ENCODE measurements around the gene CARD11. TPM values are rescaled to one million over a fixed set of nuclear protein-coding genes. Genes with fewer than 3 reads are reported as not detected.
A peak's percentile ranks its signal among the peaks of the same experiment; 100 is the strongest.

The CARD11 gene
- total RNA-seq, 1 donor from 2014 or later = 9.3 TPM

DNA sequence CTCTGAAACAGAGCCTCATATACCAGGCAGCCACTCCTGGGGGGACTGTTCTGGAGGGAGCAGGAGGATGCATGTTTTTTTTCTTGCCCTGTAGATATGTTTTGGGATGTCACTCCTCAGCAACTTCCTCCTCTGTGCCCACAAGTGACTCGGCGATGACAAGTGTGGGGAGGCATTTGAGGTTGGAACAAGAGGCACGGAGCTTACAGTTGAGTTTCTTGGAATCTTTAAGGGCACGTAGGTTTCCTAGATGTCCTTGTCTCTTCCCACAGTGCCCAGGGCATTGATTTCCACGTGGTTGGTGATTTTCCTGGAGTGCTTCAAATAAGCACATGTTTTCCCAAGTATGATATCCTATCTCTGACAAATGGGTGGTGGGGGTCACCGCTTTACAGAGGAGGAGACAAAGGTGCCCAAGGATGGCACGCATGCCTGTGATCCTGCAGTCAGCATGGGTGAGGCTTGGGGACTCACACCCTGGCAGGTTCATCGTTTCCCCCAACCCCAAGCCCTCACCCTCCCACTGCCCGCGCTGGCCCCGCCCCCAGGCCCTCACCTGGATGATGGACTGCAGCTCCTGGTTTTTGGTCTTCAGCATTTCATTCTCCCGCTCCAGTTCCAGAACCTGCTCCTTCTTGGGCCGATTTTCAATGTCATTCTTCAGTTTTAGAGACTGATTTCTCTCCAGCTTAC is 104.3 kb downstream of the CARD11 start:
- no peaks in the 10 kb centered on the region for H3K27me3 Mint-ChIP-seq (ENCODE audit: low read depth)
- no peaks in the 10 kb centered on the region for H3K9me3 Mint-ChIP-seq
- H3K27ac Mint-ChIP-seq = no peak overlapping the region
- TF ChIP-seq, protein P1, sequence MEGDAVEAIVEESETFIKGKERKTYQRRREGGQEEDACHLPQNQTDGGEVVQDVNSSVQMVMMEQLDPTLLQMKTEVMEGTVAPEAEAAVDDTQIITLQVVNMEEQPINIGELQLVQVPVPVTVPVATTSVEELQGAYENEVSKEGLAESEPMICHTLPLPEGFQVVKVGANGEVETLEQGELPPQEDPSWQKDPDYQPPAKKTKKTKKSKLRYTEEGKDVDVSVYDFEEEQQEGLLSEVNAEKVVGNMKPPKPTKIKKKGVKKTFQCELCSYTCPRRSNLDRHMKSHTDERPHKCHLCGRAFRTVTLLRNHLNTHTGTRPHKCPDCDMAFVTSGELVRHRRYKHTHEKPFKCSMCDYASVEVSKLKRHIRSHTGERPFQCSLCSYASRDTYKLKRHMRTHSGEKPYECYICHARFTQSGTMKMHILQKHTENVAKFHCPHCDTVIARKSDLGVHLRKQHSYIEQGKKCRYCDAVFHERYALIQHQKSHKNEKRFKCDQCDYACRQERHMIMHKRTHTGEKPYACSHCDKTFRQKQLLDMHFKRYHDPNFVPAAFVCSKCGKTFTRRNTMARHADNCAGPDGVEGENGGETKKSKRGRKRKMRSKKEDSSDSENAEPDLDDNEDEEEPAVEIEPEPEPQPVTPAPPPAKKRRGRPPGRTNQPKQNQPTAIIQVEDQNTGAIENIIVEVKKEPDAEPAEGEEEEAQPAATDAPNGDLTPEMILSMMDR (IDR thresholded peaks at IDR 0.05; ENCODE audit: unreplicated experiment) = no peak
- peak in 1 of 2 experiments; percentile 34 for DNase-seq (ENCODE audit: low spot score in 2 of 2, unreplicated experiment in 2 of 2)
- no peak overlapping the region for H3K4me3 Mint-ChIP-seq
- no peaks in the 10 kb centered on the region for H3K4me1 Mint-ChIP-seq
- H3K36me3 Mint-ChIP-seq = no peaks in the 10 kb centered on the region

DNA sequence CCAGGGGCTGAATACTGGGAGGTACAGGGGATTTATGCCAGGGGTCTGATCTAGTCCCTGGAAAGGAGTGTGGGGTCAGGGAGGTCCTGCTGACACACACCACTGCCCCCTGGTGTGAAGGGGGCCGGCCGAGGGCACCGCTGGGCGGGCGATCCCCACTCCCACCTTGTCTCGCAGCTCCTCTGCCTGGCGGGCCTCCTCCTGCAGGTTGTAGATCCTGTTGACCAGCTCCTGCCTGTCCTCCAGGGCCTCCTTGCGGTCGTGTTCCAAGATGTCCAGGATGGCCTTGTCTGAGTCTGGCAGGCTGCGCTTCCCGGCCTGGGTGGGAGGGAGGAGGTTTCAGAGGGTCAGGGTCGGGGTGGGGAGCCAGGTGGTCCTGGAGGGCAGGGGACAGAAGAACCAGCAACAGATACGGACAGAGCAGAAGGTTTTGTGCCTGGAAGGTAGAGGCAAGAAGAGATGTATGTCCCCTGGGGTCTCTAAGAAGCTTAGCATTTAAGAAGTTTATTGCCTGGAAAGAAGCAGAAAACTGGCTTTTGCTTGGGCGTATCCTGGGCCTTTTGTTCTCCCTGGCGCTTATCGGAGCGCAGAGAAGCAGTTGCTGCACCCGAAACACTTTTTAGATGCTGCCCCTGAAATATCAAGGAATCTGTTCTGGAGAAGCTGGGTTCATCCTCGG is 105.0 kb downstream of the CARD11 start:
- no peaks in the 10 kb centered on the region for H3K27me3 Mint-ChIP-seq (ENCODE audit: low read depth)
- no peaks in the 10 kb centered on the region for H3K9me3 Mint-ChIP-seq
- no peaks in the 10 kb centered on the region for H3K4me1 Mint-ChIP-seq
- TF ChIP-seq, protein P1 (IDR thresholded peaks at IDR 0.05; ENCODE audit: unreplicated experiment) = no peak
- H3K36me3 Mint-ChIP-seq = no peaks in the 10 kb centered on the region
- peak in 1 of 2 experiments; percentile 35 for DNase-seq (ENCODE audit: low spot score in 2 of 2, unreplicated experiment in 2 of 2)
- H3K27ac Mint-ChIP-seq = no peak overlapping the region
- no peak overlapping the region for H3K4me3 Mint-ChIP-seq

DNA sequence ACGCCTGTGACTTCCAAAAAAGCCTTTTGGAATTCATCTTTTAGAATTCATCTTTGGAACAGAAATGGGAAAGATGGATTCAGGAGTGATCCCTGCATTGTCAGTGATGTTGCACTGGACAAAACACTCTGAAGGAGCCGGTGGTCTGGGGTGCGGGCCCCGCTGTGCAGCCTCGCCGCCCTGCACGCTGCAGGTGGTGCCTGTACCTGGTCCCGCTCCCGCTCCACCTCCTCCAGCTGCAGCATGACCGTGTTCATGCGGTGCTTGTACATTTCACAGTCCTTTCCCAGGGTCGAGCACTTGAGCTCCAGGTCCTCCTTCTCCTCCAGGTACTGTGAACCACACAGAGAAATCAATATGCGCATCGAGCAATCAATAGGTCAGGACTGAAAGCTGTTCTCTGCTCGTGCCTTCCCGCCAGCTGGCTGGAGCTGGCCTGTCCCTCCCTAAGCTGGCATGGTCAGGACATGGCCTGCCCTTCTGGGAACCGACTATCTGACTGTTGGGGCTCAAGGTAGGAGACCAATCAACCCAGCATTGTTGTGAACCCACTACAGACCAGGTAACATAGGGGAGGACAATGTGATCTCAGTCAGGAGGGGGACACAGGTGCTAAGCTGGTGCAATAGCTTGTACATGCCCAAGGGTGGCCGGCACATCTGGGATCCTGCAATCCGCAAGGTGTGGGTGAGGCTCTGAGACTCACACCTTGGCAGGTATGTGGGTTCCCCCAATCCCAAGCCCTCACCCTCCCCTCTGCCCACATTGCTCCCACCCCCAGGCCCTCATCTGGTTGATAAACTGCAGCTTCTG is 105.8 kb downstream of the CARD11 start:
- H3K4me3 Mint-ChIP-seq = no peak overlapping the region
- no peak for DNase-seq (ENCODE audit: low spot score in 2 of 2, unreplicated experiment in 2 of 2)

DNA sequence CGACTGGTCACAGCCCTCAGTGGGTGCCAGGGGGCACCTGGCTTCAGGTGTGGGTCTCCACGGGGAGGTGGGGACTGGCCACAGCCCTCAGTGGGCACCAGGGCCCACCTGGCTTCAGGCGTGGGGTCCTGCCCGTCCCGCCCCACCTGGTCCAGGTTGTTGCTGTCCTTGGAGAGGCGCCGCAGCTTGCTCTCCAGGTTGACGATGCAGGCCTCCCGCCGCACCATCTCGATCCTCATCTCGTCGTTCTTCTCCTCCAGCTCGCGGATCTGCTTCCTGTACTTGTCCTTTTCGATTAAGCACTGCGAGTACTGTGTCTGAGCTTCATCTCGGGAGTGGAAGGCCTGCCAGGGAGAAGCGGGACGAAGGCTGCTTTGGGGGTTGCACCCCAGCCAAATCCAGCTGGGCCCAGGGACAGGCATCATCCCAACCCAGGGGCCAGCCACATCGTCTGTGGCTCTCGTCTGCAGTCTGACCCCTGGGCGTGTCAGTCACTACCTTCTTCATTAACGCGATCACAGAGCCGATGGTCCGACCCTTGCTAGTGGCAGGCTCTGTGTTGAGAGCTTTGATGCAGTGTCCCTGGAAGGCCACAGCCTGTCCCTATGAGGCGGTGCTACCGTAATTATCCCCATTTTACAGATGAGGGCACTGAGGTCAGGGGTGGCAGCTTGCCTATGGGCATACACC is 106.6 kb downstream of the CARD11 start:
- TF ChIP-seq, protein P1 (IDR thresholded peaks at IDR 0.05; ENCODE audit: unreplicated experiment) = no peak
- Mint-ChIP-seq H3K9me3 (no peaks in the 10 kb centered on the region), H3K36me3 (no peaks in the 10 kb centered on the region), H3K4me1 (no peaks in the 10 kb centered on the region), H3K27ac (no peak overlapping the region), H3K27me3 (ENCODE audit: low read depth) (no peaks in the 10 kb centered on the region), H3K4me3 (no peak overlapping the region)
- DNase-seq (ENCODE audit: low spot score in 2 of 2, unreplicated experiment in 2 of 2) = no peak

More for the DNA sequence above, 105.8 kb downstream of the CARD11 start:
- H3K9me3 Mint-ChIP-seq = no peaks in the 10 kb centered on the region
- no peaks in the 10 kb centered on the region for H3K36me3 Mint-ChIP-seq
- no peaks in the 10 kb centered on the region for H3K4me1 Mint-ChIP-seq
- no peak overlapping the region for H3K27ac Mint-ChIP-seq
- H3K27me3 Mint-ChIP-seq (ENCODE audit: low read depth) = no peaks in the 10 kb centered on the region
- TF ChIP-seq, protein P1 (IDR thresholded peaks at IDR 0.05; ENCODE audit: unreplicated experiment) = no peak

DNA sequence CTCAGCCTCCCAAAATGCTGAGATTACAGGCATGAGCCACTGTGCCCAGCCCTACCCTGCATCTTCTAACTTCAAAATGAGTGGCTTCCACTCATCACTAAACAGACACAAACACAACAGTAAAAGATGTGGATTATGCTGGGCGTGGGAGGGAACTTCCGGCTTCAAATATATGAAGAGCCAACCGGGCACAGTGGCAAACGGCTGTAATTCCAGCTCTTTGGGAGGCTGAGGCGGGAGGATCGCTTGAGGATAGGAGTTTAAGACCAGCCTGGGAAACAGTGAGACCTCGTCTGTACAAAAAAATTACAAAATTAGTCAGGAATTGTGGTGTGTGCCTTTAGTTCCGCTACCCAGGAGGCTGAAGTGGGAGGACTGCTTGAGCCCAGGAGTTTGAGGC is 107.4 kb downstream of the CARD11 start:
- Mint-ChIP-seq H3K4me3 (no peak overlapping the region), H3K27ac (no peak overlapping the region), H3K4me1 (no peaks in the 10 kb centered on the region), H3K9me3 (no peaks in the 10 kb centered on the region), H3K36me3 (no peaks in the 10 kb centered on the region), H3K27me3 (ENCODE audit: low read depth) (no peaks in the 10 kb centered on the region)
- no peak for DNase-seq (ENCODE audit: low spot score in 2 of 2, unreplicated experiment in 2 of 2)
- TF ChIP-seq, protein P1 (IDR thresholded peaks at IDR 0.05; ENCODE audit: unreplicated experiment) = no peak
